HG02678 (cell line): Measurements from ENCODE around the gene CAMK2D.
"Not testable (repeated sequence)": the region's sequence is repeated elsewhere in the genome, so short reads cannot be mapped to it uniquely, and the experiment has no call there.

Experiments used
- ATAC-seq: cut with Tn5 transposase; IDR thresholded peaks from one replicate; pipeline ENCODE4 v1.9.1; 2021; ENCODE audit warnings: mild to moderate bottlenecking, moderate library complexity; ENCODE audit not compliant: unreplicated experiment

Gene CAMK2D

GRCh38 chr4:113733685-113734084 is 27.9 kb downstream of the CAMK2D start:
- ATAC-seq, result no peak

DNA sequence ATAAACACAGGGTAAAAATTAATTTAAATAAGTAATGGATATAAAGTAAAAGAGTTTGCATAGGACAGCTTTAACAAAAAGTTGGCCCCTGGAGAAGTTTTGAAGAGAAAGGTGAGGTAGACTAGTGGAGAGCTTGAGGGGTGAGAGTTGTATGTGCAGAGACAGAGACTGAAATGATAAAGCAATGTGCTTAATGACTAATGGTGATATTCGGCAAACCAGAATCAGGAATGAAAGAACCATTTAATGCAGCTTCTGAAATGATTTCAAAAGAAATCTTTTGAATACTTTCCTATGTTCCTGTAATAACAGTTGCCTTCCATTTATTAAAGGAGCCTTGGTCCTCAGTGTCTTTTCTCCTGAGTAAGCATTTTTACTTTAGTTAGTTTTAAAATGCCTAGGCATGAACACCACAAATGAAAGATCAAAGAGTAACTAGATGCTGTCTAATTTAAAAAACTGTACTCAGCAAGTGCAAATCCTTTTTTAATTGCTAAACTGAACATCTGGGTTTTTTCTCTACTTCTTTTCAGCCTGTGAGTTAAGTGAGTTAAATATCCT is 28.5 kb downstream of the CAMK2D start:
- no peak for ATAC-seq

DNA sequence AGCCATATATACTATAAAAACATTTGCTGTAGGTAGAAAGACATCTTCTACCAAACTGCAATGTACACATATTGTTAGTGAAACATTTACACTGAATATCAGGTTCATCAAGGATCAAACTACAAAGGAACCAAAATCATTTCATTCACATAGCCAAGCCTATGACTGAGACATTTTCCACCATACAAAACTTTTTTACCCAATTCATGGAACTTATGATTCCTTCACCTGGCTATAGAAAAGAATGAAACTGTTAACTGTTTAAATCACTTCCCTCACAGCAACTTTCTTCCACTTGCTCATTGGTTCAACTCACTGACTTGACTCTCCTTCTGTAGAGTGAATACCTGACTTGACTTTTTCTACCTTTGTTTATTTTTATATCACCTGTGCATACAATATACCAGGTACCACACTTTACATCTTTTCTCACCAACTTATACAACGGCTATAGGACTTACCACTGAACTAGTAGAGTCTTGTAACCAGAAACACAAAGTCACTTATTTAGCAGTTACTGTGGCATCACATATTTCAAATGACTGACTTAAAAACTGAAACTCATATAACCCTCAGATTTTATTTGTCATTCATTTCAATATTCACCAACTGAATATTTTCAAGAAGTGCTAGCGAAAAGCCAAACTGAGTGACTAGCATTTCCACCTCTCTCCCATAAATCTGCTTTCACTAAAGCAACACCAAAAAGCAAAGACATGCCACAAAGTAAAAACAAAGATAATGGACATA is 30.9 kb downstream of the CAMK2D start:
- no peak for ATAC-seq

GRCh38 chr4:113727802-113728201 is 33.7 kb downstream of the CAMK2D start:
- ATAC-seq, result no peak

- no peak for ATAC-seq
Observed at GRCh38 chr4:113725963-113726362, 35.6 kb downstream of the CAMK2D start.

DNA sequence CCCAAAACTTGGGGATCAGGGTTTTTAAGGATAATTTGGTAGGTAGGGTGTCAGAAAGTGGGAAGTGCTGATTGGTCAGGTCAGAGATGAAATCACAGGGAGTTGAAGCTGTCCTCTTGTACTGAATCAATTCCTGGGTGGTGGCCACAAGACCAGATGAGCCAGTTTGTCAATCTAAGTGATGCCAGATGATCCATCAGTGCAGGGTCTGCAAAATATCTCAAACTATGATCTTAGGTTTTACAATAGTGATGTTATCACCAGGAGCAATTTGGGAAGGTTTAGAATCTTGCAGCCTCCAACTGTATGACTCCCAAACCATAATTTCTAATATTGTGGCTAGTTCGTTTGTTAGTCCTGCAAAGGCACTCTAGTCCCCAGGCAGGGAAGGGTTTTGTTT is 43.3 kb downstream of the CAMK2D start:
- no peak for ATAC-seq

DNA sequence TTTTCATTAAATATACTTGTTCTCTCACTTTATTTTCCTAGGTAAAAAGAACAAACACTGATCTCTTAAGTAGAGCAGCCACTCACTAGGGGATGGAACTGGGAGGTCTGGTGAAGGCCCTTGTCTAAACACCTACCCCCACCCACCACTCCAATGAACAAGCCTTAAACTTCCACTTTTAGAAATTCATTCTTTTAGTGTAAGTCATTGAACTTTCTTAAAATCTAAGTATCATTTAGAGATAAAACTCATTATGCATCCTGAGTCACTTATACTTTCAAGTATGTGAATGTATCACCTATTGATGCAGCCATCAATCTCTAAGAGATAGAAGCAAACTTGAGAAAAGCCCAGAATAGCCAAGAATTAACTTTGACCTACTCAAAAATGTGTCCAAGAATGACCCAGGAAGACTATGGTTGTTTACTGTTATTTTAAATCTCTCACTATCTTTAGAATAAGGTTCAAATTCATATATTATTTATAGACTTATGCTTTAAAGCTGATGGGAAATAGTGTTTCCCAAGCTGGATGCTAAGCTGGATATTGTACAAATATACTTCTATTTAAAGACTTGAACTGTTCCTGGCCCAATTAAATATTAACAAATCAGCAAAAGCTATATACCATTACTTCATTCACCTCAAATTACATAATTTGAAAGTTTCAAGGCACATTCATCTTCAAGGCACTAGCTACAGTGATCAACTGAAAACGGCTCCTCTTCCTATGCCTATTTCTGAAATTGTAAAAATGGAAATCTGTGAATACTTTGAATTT is 49.5 kb downstream of the CAMK2D start:
- no peak for ATAC-seq

DNA sequence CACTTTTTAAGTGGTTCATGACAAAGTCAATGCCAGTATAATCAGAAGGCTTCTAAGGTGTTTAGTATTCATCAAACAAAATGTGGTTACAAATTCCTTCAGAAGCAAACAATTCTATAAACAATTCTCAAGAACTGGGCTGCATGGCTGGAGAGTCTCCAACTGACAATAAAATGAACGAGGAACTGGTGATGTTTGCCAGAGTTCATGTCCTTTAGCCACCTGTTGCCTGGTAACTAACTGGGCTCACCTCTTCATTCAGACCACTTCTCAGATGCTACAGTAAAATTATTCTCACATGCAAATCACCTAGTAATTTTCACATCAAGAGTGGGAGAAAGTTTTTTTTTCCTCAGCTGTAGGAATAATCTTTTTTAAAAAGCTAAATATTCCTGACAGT is 53.3 kb downstream of the CAMK2D start:
- ATAC-seq, result peak; percentile 70

DNA sequence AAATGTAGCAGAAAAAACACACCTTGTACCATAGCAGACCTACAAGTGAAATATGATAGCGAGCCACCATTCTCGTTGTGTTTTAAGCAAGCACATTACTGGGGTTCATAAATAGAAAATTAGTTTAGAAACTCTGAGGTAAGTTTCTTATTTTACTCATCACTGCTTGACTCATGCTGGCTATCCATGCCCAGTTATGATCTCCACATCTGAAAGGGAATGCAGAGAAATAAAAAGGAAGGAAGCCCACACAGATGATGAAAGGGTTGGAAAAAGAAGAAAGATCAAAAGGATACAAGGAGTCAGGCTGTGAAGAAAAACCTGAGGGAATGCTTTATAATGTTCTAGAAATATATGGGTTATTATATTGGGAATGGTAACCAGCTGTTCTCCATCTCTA is 54.5 kb downstream of the CAMK2D start:
- ATAC-seq, result no peak

DNA sequence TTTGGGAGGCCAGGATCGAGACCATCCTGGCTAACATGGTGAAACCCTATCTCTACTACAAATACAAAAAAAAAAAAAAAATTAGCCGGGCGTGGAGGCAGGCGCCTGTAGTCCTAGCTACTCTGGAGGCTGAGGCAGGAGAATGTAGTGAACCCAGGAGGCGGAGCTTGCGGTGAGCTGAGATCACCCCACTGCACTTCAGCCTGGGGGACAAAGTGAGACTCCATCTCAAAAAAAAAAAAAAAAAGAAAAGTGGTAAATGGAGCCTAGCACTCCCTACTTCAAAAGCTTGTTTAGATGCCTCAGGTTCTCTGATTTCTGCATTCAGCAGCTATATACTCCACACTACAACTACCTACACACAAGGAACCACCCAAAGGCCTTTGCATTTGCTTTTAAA is 56.4 kb downstream of the CAMK2D start:
- not testable (repeated sequence) for ATAC-seq

DNA sequence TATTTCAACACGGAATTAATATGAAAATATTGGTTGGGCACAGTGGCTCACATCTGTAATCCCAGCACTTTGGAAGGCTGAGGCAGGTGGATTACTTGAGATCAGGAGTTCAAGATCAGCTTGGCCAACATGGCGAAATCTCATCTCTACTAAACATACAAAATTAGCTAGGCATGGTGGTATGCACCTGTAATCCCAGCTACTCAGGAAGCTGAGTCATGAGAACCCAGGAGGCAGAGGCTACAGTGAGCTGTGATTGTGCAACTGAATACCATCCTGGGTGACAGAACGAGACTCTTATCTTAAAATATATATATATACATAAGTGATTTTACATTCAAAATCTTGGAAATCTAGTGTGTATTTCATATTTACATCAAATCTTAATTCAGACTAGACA is 58.9 kb downstream of the CAMK2D start:
- ATAC-seq, result not testable (repeated sequence)

GRCh38 chr4:113701169-113701568 is 60.4 kb downstream of the CAMK2D start:
- ATAC-seq, result no peak

GRCh38 chr4:113700602-113701150 is 60.9 kb downstream of the CAMK2D start:
- no peak for ATAC-seq

GRCh38 chr4:113699772-113700171 is 61.8 kb downstream of the CAMK2D start:
- no peak for ATAC-seq

DNA sequence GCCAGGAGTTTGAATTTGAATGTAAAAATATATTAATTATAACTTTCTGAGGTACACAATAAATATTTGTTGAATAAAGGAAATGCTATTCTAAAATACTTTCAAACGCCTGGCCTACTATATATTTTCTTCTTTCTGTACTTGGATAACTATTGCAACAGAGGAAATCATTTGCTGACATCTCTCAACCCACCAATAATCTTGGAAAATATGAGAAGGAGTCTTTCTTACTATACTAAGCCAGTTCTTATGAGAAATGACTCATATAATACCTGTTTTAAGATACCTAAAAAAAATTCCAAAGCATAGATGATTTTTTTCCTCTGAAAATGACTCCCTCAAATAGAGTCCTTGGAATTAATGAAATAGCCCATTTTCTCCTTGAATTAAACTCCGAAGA is 64.1 kb downstream of the CAMK2D start:
- no peak for ATAC-seq

DNA sequence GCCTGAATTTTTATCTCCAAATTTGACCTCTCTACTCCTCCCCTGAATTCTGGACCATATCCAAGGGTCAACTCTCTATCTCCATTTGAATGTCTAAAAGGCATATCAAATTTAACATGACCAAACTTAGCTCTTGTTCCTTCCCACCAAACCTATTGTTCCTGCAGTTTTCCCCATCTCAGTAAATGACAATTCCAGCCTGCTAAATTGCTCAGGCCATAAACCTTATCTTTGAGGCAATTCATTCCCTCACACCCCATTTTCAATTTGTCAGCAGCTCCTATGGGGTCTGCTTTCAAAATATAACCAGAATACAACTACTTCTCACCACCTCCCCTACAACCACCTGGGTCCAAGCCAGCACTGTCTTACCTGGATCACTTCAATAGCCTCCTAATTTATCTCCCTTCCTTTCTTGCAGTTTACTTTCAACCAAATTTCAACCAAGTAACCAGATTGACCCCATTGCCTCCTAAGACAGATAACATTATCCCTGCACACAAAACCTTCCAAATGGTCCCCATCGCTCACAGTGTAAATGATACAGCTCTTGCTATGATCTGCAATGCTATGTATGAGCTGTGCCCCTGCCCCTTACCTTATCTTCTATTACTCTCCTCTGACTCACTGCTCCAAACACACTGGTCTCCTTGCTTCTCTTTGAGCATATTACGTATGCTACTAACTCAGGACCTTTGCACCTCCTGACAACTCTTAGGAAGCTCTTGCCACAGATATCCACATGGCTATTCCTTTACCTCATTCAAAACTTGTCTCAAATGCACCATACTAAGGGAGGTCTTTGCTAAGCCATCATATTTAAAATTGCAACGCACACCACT is 66.0 kb downstream of the CAMK2D start:
- no peak for ATAC-seq

- ATAC-seq, result no peak
Observed at GRCh38 chr4:113694008-113694407, 67.5 kb downstream of the CAMK2D start.

- ATAC-seq, result peak; percentile 74
Observed at GRCh38 chr4:113692809-113693411, 68.6 kb downstream of the CAMK2D start.

DNA sequence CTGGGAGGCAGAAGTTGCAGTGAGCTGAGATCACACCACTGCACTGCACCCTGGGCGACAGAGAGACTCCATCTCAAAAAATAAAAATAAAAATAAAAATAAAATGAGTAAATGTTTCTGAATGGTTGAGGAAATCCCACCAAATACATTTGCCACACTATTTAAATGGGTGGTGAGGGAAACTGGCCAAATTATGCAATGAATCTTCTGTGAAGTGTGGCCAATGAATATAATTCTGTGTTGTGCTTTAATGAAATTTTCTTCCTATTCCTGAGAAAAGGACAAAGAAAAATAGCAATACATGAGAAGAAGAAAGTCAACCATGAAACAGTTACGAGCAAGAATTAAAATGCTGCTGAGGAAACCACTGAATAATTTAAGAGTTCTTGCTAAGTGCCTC is 69.9 kb downstream of the CAMK2D start:
- no peak for ATAC-seq

DNA sequence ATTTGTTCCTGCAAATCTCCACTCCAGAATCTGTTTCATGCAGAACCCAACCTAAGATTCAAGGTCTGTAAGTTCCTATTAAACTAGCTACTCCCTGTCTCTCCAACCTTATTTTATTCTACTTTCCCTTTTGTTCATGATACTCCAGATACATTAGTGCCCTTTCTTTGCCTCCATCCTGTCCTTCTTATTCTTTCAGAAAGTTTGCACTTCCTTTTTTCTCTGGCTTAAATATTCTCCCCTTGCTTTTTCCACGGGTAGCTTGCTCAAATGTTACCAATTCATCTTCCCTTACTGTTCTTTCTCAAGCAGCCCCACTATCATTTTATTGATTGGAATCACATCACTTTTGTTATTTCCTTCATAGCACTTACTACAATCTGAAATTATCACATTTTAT is 72.1 kb downstream of the CAMK2D start:
- ATAC-seq, result no peak
